ENCODE data around the gene CA11.

DNA sequence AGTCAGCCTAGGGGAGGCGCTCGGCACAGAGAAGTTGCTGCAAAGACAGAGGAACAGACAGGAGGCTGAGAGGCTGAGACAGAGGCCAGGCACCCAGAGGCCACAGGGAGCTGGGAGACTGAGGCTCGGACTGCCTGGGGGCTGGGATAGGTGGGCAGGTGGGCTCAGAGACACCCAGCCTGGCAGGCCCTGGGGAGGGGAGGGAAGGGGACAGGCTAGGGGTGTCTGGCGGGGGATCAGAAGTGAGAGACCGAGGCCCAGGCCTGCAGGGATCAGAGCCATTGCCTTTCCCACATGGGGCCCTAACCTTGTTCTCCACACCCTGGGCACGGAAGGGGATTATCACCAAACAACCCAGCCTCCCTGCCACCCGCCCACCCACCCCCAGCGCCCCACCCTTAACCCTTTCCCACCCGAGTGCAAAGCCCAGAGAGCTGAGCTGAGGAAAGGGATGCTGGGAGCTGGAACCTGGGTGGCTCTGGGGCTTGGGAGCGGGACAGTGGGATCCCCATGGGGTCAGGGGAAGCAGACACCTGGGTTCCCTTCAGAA lies 25.5 kb upstream of the CA11 start:
- TF ChIP-seq TAF1 (IDR thresholded peaks at IDR 0.05; ENCODE audit: low read depth, low read length) = no peak
- no peak for TF ChIP-seq POLR2A (IDR thresholded peaks at IDR 0.05; ENCODE audit: low read depth, low read length)
- TF ChIP-seq POLR2AphosphoS5 (IDR thresholded peaks at IDR 0.05; ENCODE audit: low read depth, low read length) = no peak
- no peak for TF ChIP-seq SPI1 (IDR thresholded peaks at IDR 0.05; ENCODE audit: low read depth, low read length)

Data from GM12891 (cell line).